Inflammatory macrophage (primary cell): ENCODE data around the gene ARID5B.
"Not testable (repeated sequence)": the region's sequence is repeated elsewhere in the genome, so short reads cannot be mapped to it uniquely, and the experiment has no call there.

Experiments
- DNase-seq, 2 donors: peaks; one replicate each; pipeline ENCODE4 v3.0.0-alpha.2; 2020 to 2022

The ARID5B gene

DNA sequence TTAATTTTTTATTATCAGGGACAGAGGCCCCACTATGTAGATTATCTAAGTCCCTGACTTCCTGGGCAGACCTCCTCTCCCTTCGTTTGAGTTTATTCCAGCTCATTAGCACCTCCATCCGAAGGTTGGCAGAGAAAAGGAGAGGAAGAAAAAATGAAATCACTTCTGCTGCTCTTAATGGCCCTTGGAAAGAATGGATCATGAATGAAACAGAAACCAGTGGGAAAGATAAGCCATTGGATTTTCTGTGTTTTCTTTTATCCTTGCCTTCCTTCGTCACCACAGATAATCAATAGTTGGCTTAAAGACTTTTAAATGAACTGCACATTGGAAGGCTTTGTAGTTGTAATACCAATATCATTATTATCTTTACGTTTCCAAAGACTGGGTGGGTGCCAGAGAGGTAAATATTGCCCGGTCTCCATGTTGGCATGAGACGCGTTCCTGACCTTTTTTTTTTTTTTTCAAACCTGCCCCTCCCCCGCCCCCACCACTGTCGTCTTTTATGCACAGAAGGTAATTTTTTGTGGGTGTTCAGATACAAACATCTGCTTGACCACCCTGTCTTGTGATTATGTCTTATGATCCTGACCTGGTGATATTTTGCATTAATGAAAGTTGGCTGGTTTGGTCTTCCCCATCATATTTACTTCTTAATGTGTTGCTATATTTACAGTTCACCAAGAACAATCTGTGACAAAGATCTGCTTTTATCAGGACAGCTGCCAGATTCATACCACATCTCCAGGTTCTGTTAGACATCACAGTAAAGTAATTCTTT, 116.8 kb downstream of the ARID5B start:
- no peak for DNase-seq

DNA sequence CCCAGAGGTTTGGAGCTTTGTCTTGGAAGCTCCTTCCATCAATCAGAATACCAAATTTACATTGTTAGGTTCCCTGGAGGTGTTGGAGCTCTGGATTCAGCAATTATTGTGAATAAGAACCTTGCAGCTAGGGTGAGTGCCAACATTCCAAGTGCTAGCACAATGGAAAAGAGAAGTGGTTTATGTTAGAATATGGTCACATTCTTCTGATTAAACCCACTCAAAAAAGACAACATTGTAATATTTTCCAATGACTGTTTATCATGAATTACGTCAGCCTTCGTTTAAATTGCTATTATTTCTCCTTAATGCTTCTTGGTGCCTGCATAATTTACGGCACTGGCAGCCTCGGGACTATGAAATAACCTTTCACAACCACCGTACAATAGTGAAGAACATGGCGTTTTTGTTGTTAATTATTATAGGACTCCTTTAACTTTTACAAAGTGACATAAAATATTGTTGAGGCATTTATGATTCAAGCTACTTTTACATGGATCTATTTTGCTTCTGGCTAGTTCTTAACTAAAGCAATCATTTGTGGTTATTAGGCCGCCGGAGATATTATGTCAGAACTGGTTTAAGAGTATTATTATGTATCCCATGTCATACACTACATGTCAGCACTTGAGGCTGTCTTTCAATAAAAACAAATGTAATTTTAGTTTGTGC, 117.7 kb downstream of the ARID5B start:
- DNase-seq = peak; percentile 58 to 71

DNA sequence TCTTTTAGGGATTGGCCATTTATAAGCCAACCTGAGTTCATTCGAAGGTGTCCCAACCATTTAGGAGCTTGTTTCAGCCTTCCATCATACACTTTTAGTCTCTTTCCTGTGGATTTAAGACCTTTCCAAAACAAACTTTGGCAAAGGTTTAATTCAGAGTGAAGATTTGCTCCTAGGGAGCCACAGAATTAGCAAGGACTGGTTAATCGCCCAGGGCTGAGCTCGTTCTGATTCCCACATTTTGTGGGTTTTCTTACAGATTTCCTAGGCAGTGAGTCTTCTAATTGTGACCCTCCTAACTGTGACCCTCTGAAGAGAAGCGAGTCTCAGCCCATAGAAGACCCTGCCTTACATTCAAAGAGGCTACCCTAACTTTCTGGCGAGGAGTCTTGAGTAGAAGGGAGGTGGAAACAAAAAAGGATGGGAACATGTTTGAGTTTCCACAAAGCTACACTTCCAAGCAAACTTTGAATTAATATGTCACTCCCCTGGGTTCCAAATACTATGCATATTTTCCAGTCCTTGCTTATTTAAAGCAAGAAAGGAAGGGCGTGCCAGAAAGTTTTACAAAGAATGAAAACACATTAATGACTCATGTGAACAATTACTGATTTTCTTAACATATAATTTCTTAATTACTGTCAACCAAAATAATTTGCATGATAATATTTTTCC, 118.3 kb downstream of the ARID5B start:
- no peak for DNase-seq

DNA sequence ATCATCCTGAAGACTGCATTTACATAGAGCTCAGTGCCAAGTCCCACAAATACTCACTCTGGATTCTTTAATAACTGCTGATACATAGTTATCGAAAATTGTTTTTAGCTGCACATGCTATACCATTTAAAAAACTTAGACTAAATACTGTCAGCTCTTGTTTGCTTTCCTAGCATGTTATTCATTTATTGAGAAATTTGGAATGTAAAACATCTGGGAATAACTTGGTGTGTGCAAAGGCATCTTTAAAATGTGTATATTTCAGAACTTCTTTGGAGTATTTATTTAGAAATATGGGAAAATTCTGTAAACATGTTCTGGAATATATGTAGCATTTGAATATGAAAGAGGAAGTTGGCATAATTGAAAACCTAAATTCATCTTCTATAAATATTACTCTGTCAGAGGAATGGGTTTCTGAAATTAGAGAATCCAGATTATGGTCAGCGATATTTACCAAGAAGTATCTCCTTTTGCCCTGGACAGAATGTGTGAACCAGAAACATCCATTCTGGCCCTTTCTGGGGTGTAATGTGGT, 119.7 kb downstream of the ARID5B start:
- DNase-seq = no peak

DNA sequence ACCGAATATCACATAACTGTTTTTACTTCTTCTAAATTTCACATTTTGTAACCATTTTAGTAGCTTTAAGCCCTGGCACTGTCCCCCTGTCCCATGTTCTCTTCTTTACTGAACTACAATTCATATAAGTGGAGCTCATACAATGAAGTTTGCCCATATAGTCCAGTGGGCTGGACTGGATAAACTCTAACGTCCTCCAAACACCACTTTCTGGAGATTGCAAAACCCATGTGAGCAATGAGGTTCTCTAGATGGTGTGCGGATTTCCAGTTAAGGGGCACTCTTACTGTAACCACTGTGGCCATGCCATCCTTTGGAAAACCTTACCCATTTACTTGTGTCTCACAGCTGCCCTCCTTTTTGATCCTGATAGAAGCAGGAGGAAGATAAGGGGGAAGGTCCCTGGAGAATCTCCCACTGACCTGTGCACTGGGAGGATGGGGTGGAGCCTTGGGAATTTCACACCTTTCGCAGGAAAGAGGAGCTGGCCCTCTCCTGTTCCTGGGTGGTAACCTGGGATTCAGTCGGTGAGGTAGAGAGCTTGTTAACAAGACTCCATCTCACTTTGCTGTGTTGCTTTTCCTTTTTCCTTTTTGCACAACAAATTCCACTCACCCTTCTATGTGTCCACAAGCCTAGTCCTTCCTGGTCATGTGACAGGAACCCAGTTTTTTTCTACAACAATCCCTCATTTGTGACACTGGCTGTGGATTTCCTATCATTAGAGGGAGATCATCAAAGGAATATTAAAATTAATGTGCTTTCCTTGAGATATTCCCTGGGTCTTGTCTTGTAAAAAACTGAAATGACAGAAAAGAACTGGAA, 120.7 kb downstream of the ARID5B start:
- DNase-seq = no peak

DNA sequence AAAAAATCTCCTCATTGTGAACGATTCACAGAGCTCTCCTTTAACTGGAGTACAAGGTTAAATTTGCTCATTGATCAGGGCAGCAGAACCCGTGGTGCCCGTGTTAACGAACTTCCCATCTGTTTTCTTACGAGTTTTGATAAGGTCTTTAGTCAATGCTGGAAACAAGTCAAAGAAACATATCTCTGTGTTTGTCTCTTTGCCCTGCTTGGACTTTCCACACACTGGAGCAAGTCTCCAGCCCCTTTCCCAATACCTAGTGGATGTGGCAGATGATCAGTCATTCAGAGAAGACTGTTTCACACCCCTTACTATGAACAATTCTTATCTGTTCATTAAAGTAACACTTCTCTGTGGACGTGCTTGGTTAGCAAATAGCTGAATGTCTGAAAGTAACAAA, 121.3 kb downstream of the ARID5B start:
- no peak for DNase-seq

DNA sequence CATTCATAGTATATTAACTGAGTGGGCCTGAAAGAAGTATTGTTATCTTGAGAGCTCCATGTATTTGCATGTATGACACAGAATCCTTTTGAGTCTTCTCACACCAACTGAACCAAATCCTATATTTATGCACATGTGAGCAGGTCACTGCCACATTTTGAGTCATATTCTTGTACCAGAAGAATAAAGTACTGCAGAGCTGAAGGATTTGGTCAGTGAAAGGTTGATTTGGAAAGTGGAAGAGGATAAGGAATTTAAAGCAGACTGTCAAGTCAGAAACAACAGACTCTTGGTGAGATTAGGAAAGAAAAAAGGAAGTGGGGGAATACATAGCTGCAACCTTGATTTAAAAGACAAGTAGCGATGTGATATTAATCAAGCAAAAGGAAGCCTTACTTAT, 121.8 kb downstream of the ARID5B start:
- no peak for DNase-seq

DNA sequence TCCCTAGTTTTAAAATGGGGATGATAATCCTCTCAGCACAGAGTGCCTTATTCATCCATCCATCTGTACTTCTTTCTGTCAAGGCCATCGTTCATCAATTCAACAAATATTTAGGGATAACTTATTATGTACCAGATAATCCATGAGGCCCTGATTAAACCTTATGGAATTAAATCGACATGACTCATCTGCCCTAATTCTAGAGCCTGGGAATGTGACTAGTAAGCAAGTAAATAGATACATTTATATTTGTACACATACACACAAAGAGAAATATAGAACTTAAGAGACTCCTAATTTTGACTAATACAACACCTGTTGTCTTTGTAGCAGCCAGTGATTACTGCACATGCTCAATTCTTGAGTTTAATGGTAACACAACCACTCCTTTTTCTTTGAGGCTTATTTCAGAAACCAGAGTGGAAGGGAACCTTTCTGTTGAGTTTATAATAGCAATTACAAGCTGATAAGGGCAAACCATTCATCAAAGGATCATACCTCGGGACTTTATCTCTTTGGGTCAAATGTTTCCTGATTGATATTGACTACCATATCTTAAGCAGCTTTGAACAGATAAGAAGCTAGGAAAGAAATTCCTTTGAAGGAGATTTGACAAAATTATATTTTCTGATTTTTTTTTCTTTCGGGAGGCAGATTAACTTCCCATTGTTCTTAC, 122.7 kb downstream of the ARID5B start:
- DNase-seq = no peak

DNA sequence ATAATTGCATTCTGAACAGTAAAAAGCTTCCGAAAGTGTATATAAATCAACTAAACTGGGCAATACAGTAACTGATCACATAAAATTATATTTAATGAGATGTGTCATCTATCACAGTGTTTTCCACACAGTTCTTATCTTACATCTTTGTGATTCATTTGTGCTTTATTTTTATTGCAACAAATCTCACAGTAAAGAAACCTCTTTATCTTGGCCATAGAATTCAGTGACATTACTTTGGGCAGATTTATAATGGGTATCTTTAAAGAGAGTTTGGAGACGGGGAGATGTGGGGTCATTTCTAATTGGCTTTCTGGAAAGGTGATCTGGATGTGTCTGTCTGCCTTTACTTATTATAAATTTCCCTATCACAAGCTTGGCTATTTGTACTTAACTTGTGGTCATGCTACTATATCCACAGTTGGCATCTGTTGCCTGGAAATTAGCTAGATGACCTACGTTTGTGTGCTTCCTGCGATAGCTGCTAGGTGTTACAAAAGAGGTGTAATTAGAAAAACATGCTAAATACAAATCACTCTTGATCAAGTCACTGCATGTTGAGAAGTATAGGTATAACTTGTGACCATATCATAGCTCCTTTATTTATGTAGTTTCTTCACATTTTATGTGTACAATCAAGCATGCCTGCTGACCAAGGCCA, 123.8 kb downstream of the ARID5B start:
- no peak for DNase-seq

DNA sequence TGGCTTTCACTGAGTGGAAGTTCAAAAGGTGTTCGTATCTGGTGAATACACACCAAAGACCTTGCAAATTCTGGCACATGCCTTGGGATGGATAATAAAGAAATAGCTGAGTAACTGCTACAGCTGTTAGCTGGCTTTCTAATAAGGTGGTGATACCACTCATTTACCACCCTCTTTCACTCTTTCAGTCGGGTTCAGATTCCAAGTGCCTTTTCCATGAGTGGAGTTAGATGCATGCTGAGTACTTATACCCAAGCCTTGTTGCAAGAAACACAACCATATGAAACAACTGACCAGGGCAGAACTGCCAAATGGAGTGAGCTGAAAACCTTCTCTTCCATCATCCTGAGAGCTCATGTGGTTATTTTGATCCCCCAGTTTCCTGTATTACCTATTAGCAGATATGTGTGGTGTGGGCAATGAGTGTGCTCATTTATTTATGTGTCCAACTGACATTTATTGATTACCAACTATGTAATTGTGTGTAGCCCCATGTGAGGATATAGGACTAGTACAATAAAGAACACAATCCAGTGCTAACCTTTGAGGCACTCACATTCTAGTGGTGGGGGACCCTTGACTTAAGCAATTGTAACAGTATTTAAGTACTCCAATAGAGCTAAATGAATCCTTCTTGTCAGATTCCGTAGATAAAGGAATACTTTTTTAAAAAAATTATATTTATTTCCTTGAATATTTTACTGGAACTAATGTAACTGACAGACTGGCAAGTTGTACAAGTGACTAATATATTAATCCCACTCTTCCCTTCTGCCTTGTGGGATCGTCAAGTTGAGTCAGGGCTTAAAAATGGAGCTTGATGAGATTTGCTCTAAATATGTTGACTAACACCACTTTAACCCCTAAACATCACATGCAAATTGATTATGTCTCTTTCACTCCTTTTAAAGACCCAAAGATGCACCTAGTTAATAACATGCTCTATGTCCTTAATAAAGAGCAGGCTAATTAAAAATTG, 124.7 kb downstream of the ARID5B start:
- no peak for DNase-seq

DNA sequence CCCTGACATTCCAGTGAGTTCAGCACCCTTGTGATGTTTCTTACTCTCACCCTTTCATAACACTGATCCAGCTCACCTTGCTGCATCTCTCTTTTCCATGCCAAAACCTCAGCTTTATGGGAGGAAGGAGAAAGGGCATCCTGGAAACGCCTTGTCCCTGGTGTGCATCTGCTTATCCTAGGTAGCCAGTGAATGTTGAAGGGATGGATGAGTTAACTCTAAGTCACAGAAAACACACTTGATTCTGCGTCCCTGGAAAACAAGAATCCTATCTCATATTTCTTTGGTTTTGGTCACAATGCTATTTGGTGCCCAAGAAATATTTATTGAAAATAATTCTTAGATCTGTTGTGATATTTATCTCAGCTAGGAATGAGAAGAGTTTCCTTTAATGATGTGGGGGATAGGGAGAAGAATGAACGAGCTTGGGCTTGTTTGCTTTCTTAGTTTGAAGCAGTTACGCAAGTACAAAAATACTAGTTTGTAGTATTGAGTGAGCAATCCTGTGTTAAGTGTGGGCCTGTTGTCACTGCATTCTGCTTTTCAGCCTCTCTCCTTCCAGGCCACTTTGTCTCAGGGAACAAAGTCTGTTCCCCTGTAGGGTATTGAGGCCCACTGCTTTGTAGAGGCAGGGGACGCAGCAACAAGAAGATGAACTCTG, 126.5 kb downstream of the ARID5B start:
- no peak for DNase-seq

DNA sequence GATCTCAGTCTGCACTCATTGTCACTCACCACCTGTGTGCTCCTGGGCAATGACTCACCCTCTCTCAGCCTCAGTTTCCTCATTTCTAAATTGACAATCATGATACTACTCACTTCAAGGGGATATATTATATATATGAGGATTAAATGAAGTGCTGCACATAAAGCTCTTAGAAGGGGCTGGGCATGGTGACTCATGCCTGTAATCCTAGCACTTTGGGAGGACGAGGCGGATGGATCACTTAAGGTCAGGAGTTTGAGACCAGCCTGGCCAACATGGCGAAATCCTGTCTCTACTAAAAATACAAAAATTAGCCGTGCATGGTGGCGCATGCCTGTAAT, 127.0 kb downstream of the ARID5B start:
- DNase-seq = not testable (repeated sequence)

DNA sequence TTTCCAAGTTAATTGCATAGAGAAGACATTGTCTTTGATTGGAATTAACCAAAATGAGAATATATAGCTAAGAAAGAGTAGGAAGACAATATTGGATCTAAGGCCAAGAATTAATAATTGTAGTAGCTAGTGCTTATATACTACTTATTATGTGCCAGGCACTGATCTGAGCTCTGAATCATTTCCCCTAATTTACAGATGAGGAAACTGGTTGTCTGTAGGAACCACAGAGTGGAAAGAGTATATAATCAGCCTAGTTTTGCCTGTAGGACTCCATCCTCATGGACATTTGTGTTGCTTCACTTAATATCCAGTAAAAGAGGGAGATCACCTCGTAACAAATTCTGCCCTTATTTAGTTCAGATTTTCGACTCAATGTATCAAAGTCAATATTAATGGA, 127.9 kb downstream of the ARID5B start:
- peak in 1 of 2 donors; percentile 43 for DNase-seq

DNA sequence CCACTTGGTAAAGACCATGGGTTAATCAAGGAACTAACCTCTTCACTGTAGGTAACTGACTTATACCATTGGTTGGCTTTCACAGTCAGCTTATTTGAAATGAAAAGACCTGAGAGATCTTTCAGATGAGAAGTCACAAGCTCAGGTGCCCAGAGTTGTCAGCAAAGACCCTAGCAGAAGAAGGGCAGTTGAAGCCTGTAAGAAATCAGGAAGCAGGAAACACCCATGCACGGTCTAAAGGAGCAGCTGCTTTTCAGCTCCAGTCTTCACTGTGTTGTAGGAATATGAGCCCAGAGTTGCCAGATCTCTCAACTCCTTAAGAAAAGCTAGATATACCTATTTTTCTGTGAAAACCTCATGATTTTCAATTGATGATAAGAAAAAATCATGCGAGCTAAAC, 130.0 kb downstream of the ARID5B start:
- DNase-seq = no peak

DNA sequence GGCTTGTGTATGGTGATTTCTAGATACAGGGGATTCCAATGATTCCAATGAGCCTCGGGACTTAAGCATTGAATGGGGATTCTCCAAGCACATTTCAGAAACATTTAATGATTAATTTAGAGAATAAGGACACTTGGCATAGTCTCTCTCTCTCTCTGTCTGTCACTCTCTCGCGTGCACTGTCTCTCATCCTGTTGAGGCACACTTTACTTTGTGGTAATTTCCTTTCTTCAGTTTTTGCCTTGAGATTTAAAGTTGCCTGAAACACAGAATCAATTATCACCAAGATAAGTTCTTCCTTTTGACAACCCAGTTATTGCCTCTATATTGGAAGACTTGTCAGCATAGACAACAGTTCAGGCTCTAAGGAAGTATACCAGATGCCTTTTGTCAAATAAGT, 131.6 kb downstream of the ARID5B start:
- DNase-seq = no peak

DNA sequence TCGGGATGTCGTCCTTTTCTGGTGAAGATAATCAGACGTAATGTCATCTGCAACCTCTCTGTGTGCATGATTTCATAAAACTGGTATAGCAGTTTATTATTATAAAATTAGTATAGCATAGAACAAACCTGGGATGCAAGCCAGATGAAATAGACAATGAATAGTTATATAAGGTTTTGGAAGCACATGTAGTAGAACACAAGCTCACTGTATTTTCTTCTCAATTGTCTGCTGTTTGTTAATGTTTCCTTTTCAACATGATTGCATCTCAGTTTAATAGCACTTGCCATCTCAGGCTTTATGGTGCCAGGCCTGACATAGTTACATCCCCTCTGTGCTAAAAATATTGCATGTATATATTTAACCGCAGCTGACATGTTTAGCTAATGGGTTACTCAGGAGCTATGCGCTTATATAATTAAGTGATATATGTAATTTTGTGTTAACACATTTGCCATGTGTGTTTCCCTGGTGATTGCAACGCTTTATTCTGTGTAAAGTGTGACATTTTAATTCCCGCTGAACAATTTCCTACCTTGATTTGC, 132.7 kb downstream of the ARID5B start:
- DNase-seq = no peak

DNA sequence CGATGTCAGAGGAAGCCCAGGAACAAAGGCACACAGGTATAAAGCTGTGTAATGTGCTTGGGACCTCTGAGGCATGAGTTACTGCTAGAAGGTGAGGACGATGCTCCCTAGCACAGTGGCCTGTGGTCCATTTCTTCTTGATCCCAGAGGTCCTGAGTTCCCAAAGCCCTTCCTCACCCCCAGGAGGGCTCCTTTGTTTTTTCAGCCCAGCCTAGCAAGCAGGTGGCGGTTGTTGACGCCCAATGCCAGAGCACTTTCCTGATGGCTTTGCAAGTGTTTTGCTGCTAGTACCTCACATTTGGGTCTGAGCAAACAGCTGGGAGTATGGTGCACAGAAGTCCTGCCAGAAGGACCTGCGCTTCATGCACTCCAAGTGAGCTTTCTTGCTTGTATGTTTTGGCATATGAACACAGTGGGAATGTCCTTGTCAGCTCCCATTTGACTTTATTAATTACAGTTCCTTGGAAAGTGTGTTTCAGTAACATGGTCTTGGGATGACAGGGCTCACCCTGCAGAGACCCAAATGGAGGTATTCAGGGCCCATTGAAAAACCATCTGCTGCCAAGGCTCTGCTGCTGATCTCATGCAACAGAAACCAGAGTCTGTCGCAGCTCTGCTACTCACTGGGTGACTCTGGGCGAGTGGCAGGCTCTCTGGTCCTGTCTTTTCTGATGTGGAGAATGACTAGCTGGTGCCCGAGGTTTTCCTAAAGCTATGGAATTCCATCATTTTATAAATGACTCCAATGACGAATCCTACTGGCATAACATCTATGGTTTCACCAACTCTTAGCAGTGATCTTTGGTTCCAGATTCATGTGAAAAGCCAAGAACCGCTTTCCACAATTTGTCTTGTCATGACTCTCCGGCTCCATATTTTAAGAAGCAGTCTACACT, 134.9 kb downstream of the ARID5B start:
- DNase-seq = no peak

DNA sequence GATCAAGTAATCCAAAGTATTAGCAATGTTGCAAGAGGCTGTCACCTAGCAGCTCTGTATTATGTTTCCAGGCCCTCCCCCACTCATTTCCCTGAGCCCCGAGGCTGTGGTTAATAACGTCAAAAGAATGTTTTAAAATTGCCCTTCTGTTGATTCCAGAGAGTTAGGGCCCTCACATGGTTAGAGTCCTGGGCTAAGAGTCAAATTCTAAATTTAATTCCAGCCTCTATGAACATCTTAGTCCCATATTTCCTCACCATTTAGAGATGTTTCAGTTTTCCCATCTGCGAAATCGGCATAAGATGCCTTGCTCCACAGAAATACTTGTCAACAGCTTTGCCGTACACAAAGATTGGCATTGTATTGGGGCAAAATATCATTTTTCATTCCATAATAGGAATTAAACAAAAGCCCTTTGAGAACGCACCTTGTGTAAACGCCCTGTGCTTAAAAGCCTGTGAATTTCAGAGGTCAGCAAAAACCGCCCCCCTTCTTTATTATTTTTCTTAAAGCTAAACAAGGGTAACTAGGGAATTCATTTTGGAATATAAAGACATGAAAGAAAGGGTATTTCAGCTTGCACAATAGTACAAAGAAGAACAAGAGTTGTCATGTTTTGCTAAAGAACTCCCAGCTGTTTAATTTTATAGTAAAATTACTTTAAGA, 135.8 kb downstream of the ARID5B start:
- DNase-seq = no peak
